HK-2 (cell line): ENCODE data around the gene UBLCP1.
"Not testable (repeated sequence)": the region's sequence is repeated elsewhere in the genome, so short reads cannot be mapped to it uniquely, and the experiment has no call there.

Source experiments
- DNase-seq: peaks from one replicate; pipeline ENCODE4 v3.0.0-alpha.2; 2018; ENCODE audit not compliant: unreplicated experiment

UBLCP1 gene

GRCh38 chr5:159249158-159249557 is 13.9 kb upstream of the UBLCP1 start:
- no peak for DNase-seq

GRCh38 chr5:159252195-159252594 is 10.9 kb upstream of the UBLCP1 start:
- no peak for DNase-seq

GRCh38 chr5:159257007-159257406 is 6.1 kb upstream of the UBLCP1 start:
- no peak for DNase-seq

- DNase-seq, result no peak
Observed at GRCh38 chr5:159257629-159258283, 5.3 kb upstream of the UBLCP1 start.

- no peak for DNase-seq
Observed at GRCh38 chr5:159258361-159258760, 4.7 kb upstream of the UBLCP1 start.

GRCh38 chr5:159260212-159260611 is 2.9 kb upstream of the UBLCP1 start:
- not testable (repeated sequence) for DNase-seq

GRCh38 chr5:159262472-159262858 is 625 bp upstream of the UBLCP1 start:
- DNase-seq, result peak; percentile 4

GRCh38 chr5:159263569-159263905 is 447 bp downstream of the UBLCP1 start:
- no peak for DNase-seq

- not testable (repeated sequence) for DNase-seq
Observed at GRCh38 chr5:159266764-159267163, 3.7 kb downstream of the UBLCP1 start.

- DNase-seq, result no peak
Observed at GRCh38 chr5:159269723-159270122, 6.6 kb downstream of the UBLCP1 start.

GRCh38 chr5:159273923-159274322 is 10.8 kb downstream of the UBLCP1 start:
- no peak for DNase-seq

GRCh38 chr5:159274676-159275075 is 11.6 kb downstream of the UBLCP1 start:
- no peak for DNase-seq

GRCh38 chr5:159286420-159287035 is 23.4 kb downstream of the UBLCP1 start:
- no peak for DNase-seq

GRCh38 chr5:159290741-159291140 is 27.7 kb downstream of the UBLCP1 start:
- no peak for DNase-seq

- DNase-seq, result no peak
Observed at GRCh38 chr5:159294921-159295320, 31.8 kb downstream of the UBLCP1 start.

- not testable (repeated sequence) for DNase-seq
Observed at GRCh38 chr5:159297300-159297699, 34.2 kb downstream of the UBLCP1 start.

GRCh38 chr5:159301466-159301865 is 38.4 kb downstream of the UBLCP1 start:
- DNase-seq, result no peak

- DNase-seq, result not testable (repeated sequence)
Observed at GRCh38 chr5:159301929-159302860, 39.1 kb downstream of the UBLCP1 start.

- DNase-seq, result no peak
Observed at GRCh38 chr5:159303286-159303685, 40.2 kb downstream of the UBLCP1 start.

GRCh38 chr5:159304961-159305595 is 42.0 kb downstream of the UBLCP1 start:
- DNase-seq, result no peak

GRCh38 chr5:159309689-159310433 is 46.8 kb downstream of the UBLCP1 start:
- no peak for DNase-seq

GRCh38 chr5:159310511-159310910 is 47.4 kb downstream of the UBLCP1 start:
- DNase-seq, result no peak
